ENCODE measurements around the gene FBXL7. TPM values are rescaled to one million over a fixed set of nuclear protein-coding genes. Genes with fewer than 3 reads are reported as not detected.
A peak's percentile ranks its signal among the peaks of the same experiment; 100 is the strongest.

Gene FBXL7
- polyA plus RNA-seq, 1 donor from 2014 or later: 0.24 TPM

GRCh38 chr5:15635289-15635616 lies 135.3 kb downstream of the FBXL7 start:
- no peak overlapping the region for H3K4me2 ChIP-seq (ENCODE audit: low read length)
- H4K20me1 ChIP-seq (ENCODE audit: insufficient read depth): no peaks in the 10 kb centered on the region
- no peak overlapping the region for H2AFZ ChIP-seq (ENCODE audit: low read depth, low read length)
- no peak for TF ChIP-seq EZH2 (IDR thresholded peaks at IDR 0.05; ENCODE audit: borderline replicate concordance, insufficient read depth, low read length, poor library complexity, severe bottlenecking)
- H3K4me3 ChIP-seq (ENCODE audit: low read length): no peak overlapping the region
- H3K9me3 ChIP-seq (ENCODE audit: low read length): no peaks in the 10 kb centered on the region
- H3K9ac ChIP-seq (ENCODE audit: low read length): no peak overlapping the region
- H3K36me3 ChIP-seq (ENCODE audit: insufficient read depth, low read length): no peaks in the 10 kb centered on the region
- no peaks in the 10 kb centered on the region for H3K27me3 ChIP-seq (ENCODE audit: insufficient read depth, low read depth, low read length)
- H3K27ac ChIP-seq (ENCODE audit: low read length): no peak overlapping the region
- H3K79me2 ChIP-seq (replicated peaks; ENCODE audit: insufficient read depth, low read length): no peaks in the 10 kb centered on the region
- no peaks in the 10 kb centered on the region for H3F3A ChIP-seq (ENCODE audit: insufficient read depth, low read length, poor library complexity, severe bottlenecking)
- no peaks in the 10 kb centered on the region for H3K9me2 ChIP-seq (ENCODE audit: insufficient read depth, low read length)

GRCh38 chr5:15637345-15637744 lies 137.4 kb downstream of the FBXL7 start:
- TF ChIP-seq POLR2AphosphoS5 (IDR thresholded peaks at IDR 0.05) (peak; percentile 57), CTCF (IDR thresholded peaks at IDR 0.05; ENCODE audit: poor library complexity, severe bottlenecking) (no peak), EP300 (conservative IDR thresholded peaks at IDR 0.05; ENCODE audit: poor library complexity, severe bottlenecking) (peak; percentile 89), SMC3 (conservative IDR thresholded peaks at IDR 0.05; ENCODE audit: poor library complexity) (no peak), MXI1 (conservative IDR thresholded peaks at IDR 0.05; ENCODE audit: poor library complexity, severe bottlenecking) (peak; percentile 59), RAD21 (conservative IDR thresholded peaks at IDR 0.05) (no peak)
- TF ChIP-seq, protein P1, sequence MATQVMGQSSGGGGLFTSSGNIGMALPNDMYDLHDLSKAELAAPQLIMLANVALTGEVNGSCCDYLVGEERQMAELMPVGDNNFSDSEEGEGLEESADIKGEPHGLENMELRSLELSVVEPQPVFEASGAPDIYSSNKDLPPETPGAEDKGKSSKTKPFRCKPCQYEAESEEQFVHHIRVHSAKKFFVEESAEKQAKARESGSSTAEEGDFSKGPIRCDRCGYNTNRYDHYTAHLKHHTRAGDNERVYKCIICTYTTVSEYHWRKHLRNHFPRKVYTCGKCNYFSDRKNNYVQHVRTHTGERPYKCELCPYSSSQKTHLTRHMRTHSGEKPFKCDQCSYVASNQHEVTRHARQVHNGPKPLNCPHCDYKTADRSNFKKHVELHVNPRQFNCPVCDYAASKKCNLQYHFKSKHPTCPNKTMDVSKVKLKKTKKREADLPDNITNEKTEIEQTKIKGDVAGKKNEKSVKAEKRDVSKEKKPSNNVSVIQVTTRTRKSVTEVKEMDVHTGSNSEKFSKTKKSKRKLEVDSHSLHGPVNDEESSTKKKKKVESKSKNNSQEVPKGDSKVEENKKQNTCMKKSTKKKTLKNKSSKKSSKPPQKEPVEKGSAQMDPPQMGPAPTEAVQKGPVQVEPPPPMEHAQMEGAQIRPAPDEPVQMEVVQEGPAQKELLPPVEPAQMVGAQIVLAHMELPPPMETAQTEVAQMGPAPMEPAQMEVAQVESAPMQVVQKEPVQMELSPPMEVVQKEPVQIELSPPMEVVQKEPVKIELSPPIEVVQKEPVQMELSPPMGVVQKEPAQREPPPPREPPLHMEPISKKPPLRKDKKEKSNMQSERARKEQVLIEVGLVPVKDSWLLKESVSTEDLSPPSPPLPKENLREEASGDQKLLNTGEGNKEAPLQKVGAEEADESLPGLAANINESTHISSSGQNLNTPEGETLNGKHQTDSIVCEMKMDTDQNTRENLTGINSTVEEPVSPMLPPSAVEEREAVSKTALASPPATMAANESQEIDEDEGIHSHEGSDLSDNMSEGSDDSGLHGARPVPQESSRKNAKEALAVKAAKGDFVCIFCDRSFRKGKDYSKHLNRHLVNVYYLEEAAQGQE (IDR thresholded peaks at IDR 0.05; ENCODE audit: borderline replicate concordance): no peak

GRCh38 chr5:15637886-15638285 lies 137.9 kb downstream of the FBXL7 start:
- no peak overlapping the region for H3K4me2 ChIP-seq (ENCODE audit: low read length)
- no peaks in the 10 kb centered on the region for H3K36me3 ChIP-seq (ENCODE audit: insufficient read depth, low read length)
- no peak overlapping the region for H3K27ac ChIP-seq (ENCODE audit: low read length)
- H3K27me3 ChIP-seq (ENCODE audit: insufficient read depth, low read depth, low read length): no peaks in the 10 kb centered on the region
- H3K79me2 ChIP-seq (replicated peaks; ENCODE audit: insufficient read depth, low read length): no peaks in the 10 kb centered on the region
- H3K9ac ChIP-seq (ENCODE audit: low read length): no peak overlapping the region
- H4K20me1 ChIP-seq (ENCODE audit: insufficient read depth): no peaks in the 10 kb centered on the region
- H3F3A ChIP-seq (ENCODE audit: insufficient read depth, low read length, poor library complexity, severe bottlenecking): no peaks in the 10 kb centered on the region
- H2AFZ ChIP-seq (ENCODE audit: low read depth, low read length): no peak overlapping the region
- TF ChIP-seq, protein P1 (IDR thresholded peaks at IDR 0.05; ENCODE audit: borderline replicate concordance): no peak
- TF ChIP-seq CTCF (IDR thresholded peaks at IDR 0.05; ENCODE audit: poor library complexity, severe bottlenecking) (no peak), RAD21 (conservative IDR thresholded peaks at IDR 0.05) (no peak), POLR2AphosphoS5 (IDR thresholded peaks at IDR 0.05) (no peak), TAF1 (IDR thresholded peaks at IDR 0.05; ENCODE audit: low read depth) (no peak), EZH2 (IDR thresholded peaks at IDR 0.05; ENCODE audit: borderline replicate concordance, insufficient read depth, low read length, poor library complexity, severe bottlenecking) (no peak), SMC3 (conservative IDR thresholded peaks at IDR 0.05; ENCODE audit: poor library complexity) (no peak), EP300 (conservative IDR thresholded peaks at IDR 0.05; ENCODE audit: poor library complexity, severe bottlenecking) (no peak), MXI1 (conservative IDR thresholded peaks at IDR 0.05; ENCODE audit: poor library complexity, severe bottlenecking) (no peak)
- H3K4me3 ChIP-seq (ENCODE audit: low read length): no peak overlapping the region
- no peaks in the 10 kb centered on the region for H3K9me2 ChIP-seq (ENCODE audit: insufficient read depth, low read length)
- no peaks in the 10 kb centered on the region for H3K9me3 ChIP-seq (ENCODE audit: low read length)

More at GRCh38 chr5:15637345-15637744, 137.4 kb downstream of the FBXL7 start:
- Histone ChIP-seq H3K9me2 (ENCODE audit: insufficient read depth, low read length) (no peaks in the 10 kb centered on the region), H3K36me3 (ENCODE audit: insufficient read depth, low read length) (no peaks in the 10 kb centered on the region), H3K79me2 (replicated peaks; ENCODE audit: insufficient read depth, low read length) (no peaks in the 10 kb centered on the region), H3K4me2 (ENCODE audit: low read length) (no peak overlapping the region), H3K27me3 (ENCODE audit: insufficient read depth, low read depth, low read length) (no peaks in the 10 kb centered on the region), H2AFZ (ENCODE audit: low read depth, low read length) (no peak overlapping the region), H3F3A (ENCODE audit: insufficient read depth, low read length, poor library complexity, severe bottlenecking) (no peaks in the 10 kb centered on the region), H3K4me3 (ENCODE audit: low read length) (no peak overlapping the region), H4K20me1 (ENCODE audit: insufficient read depth) (no peaks in the 10 kb centered on the region), H3K9ac (ENCODE audit: low read length) (no peak overlapping the region), H3K27ac (ENCODE audit: low read length) (no peak overlapping the region), H3K9me3 (ENCODE audit: low read length) (no peaks in the 10 kb centered on the region)
